Endothelial cell (in vitro differentiated cells): ENCODE data around the gene TANK. TPM values are rescaled to one million over a fixed set of nuclear protein-coding genes. Genes with fewer than 3 reads are reported as not detected.

Experiments
- DNase-seq: peaks from one replicate; pipeline ENCODE4 v3.0.0; 2021; ENCODE audit warnings: low spot score
- H3K27ac Mint-ChIP-seq: one replicate; pipeline ENCODE4 v1.8.0; 2021; ENCODE audit warnings: mixed read lengths, inconsistent platforms; ENCODE audit not compliant: unreplicated experiment
- H3K27me3 Mint-ChIP-seq: one replicate; pipeline ENCODE4 v1.8.0; 2021; ENCODE audit warnings: mild to moderate bottlenecking, moderate library complexity, mixed read lengths, inconsistent platforms; ENCODE audit not compliant: unreplicated experiment
- H3K36me3 Mint-ChIP-seq: one replicate; pipeline ENCODE4 v1.8.0; 2021; ENCODE audit warnings: mild to moderate bottlenecking, low read depth, mixed read lengths, inconsistent platforms; ENCODE audit not compliant: unreplicated experiment
- H3K4me1 Mint-ChIP-seq: one replicate; pipeline ENCODE4 v1.8.0; 2021; ENCODE audit warnings: mild to moderate bottlenecking, mixed read lengths, inconsistent platforms; ENCODE audit not compliant: unreplicated experiment
- H3K4me3 Mint-ChIP-seq: one replicate; pipeline ENCODE4 v1.8.0; 2021; ENCODE audit warnings: mild to moderate bottlenecking, mixed read lengths, inconsistent platforms; ENCODE audit not compliant: unreplicated experiment
- H3K9me3 Mint-ChIP-seq: one replicate; pipeline ENCODE4 v1.8.0; 2021; ENCODE audit warnings: mixed read lengths, inconsistent platforms; ENCODE audit not compliant: unreplicated experiment
- total RNA-seq: library from RNA; stranded (reverse); fragmentation: NEBNext Ultra II Directional; extraction: Animal tissue kit (Norgen Biotek cat#: 25700); gene quantifications from one replicate; pipeline ENCODE4 v1.2.1, GENCODE V29; 2021; ENCODE audit not compliant: unreplicated experiment
- TF ChIP-seq, protein P1 (sequence below): fragments of 200-600 bp; sonication (generic); IDR thresholded peaks from one replicate; pipeline ENCODE4 v1.5.0; 2021; ENCODE audit warnings: antibody characterized with exemption; ENCODE audit not compliant: unreplicated experiment

The TANK gene
- total RNA-seq, 1 donor from 2014 or later: 40.8 TPM

DNA sequence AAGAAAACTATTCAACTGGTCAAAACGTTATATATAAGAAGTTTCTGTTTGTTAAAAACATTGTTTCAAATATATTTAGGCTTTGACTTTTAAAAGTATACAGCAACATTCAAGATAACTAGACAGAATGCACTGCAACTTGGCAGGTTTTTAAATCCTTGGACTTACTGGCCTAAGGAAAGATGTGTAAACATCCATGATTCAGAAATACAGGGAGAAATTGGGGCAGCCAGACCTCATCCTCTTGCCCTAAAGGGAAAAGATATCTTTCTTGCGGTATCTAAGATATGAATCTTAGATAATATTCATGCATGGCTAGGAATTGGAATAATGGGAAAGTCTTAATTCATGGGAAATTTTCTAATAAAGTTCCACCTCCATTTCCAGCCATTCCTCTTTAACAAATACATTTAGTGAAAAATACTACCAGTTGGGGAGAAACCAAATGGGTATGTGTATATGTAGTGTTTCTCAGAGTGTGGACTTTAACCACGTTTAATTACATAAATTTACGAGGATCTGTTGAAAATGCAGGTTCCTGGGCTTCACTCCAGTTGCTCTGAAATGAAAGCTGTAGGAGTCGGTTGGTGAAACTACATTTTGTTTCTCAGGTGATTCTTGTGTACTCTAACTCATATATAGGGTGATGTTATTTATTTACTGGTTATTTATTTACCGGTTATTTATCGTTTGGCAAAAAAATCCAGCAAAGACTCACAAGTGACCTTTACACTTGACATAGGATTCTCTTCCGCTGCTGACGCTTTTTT lies 587 bp upstream of the TANK start:
- no peaks in the 10 kb centered on the region for H3K36me3 Mint-ChIP-seq

DNA sequence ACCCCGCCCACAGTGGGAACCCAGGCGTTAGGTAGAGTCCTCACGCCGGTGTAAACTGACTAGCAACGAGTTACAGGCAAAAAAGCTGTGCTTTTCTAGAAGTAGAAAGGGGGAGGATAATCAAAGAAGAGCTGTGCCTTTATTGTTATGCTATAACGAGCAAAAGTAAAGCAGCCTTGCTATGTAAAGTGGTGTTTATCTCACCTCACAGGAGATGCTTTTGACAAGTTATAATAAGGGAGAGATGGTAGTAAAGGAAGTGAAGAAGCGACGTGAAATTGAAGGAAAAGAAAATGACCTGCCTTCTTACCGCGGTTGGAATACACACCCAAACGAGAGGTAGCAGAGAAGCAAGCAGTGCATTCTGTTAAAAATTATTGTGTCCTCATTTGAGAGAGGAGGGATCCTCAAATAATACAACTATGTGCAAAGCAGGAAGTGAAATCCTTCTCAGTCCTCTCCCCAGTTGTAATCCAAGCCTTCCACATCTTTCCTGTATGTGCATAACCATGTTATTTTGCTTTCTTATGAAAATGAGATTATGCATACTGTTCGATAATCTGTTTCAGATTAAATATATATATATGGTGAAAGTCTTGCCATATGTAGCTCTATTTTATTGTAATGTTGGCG lies 962 bp downstream of the TANK start:
- DNase-seq: no peak
- peaks cover 24% of the 10 kb centered on the region for H3K4me1 Mint-ChIP-seq
- H3K36me3 Mint-ChIP-seq: no peaks in the 10 kb centered on the region
- peaks cover 10% of the 10 kb centered on the region for H3K27me3 Mint-ChIP-seq
- peak overlapping the region; percentile 100 for H3K4me3 Mint-ChIP-seq
- TF ChIP-seq, protein P1, sequence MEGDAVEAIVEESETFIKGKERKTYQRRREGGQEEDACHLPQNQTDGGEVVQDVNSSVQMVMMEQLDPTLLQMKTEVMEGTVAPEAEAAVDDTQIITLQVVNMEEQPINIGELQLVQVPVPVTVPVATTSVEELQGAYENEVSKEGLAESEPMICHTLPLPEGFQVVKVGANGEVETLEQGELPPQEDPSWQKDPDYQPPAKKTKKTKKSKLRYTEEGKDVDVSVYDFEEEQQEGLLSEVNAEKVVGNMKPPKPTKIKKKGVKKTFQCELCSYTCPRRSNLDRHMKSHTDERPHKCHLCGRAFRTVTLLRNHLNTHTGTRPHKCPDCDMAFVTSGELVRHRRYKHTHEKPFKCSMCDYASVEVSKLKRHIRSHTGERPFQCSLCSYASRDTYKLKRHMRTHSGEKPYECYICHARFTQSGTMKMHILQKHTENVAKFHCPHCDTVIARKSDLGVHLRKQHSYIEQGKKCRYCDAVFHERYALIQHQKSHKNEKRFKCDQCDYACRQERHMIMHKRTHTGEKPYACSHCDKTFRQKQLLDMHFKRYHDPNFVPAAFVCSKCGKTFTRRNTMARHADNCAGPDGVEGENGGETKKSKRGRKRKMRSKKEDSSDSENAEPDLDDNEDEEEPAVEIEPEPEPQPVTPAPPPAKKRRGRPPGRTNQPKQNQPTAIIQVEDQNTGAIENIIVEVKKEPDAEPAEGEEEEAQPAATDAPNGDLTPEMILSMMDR: no peak
- no peaks in the 10 kb centered on the region for H3K9me3 Mint-ChIP-seq
- peak overlapping the region; percentile 100 for H3K27ac Mint-ChIP-seq

More for the DNA sequence above, 587 bp upstream of the TANK start:
- Mint-ChIP-seq H3K9me3 (no peaks in the 10 kb centered on the region), H3K4me1 (peaks cover 24% of the 10 kb centered on the region), H3K27me3 (peaks cover 10% of the 10 kb centered on the region), H3K4me3 (peak overlapping the region; percentile 100), H3K27ac (peak overlapping the region; percentile 100)
- DNase-seq: no peak
- TF ChIP-seq, protein P1: no peak

DNA sequence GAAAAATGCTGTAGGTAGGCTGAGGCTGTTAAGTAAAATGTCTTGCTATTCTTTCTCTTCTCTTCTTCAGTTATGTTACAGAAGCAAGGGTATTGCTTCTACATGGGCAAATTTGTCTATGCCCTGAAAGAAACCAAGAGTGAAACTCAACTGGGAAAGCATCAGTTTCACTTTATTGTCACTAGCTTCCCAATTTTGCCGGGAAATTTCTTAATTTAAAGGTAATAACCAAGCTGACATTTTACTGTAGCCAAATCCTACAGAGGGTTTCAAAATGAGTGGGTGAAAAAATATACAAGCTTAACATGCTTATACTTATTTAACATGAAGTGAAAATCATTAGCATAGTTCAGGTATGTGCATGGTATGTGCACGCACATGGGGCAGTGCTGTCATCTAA lies 3.2 kb downstream of the TANK start:
- no peak for DNase-seq
- peaks cover 24% of the 10 kb centered on the region for H3K4me1 Mint-ChIP-seq
- no peaks in the 10 kb centered on the region for H3K36me3 Mint-ChIP-seq
- peak overlapping the region; percentile 7 for H3K27ac Mint-ChIP-seq
- TF ChIP-seq, protein P1: no peak
- no peak overlapping the region for H3K4me3 Mint-ChIP-seq
- H3K27me3 Mint-ChIP-seq: peaks cover 7% of the 10 kb centered on the region
- H3K9me3 Mint-ChIP-seq: no peaks in the 10 kb centered on the region

DNA sequence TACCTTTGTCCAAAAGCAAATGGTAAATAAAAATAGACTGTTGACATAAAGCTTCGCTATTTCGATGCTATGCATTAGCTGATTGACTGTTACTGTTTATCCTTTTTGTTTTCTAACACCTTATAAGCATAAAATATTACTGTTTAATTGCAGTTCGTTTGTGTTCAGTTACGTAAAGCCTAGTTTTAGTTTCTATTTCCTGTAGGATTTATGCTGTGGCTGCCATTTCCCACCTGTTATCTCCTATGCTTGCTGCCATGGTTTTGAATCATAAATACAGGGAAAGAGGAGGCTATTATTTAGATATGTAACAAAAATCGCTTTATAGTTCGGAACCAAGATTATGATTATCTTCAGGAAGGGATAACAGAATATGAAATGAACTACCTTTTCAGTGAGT lies 3.9 kb downstream of the TANK start:
- Mint-ChIP-seq H3K27ac (no peak overlapping the region), H3K36me3 (no peaks in the 10 kb centered on the region), H3K4me1 (peaks cover 28% of the 10 kb centered on the region), H3K9me3 (no peaks in the 10 kb centered on the region), H3K27me3 (peaks cover 7% of the 10 kb centered on the region), H3K4me3 (no peak overlapping the region)
- TF ChIP-seq, protein P1: no peak
- no peak for DNase-seq

DNA sequence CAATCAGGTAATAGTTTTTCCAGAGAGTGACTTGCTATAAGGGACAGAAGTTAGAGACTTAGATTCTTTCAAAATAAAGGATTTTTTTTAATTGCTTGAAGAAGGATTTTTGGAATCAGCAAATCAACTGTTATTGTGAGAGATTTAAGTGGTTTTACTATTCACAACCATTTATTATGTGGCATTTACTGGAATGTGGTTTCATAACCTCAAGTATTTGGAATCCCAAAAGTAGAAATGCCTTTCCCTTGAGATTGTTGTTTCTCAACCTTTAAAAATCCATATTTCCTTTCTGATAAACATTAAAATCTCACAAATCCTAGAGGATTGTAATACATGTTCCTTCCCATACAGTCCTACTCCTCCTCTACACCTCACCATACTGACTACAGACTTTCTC lies 5.0 kb downstream of the TANK start:
- H3K27me3 Mint-ChIP-seq: peaks cover 3% of the 10 kb centered on the region
- peaks cover 34% of the 10 kb centered on the region for H3K4me1 Mint-ChIP-seq
- no peak overlapping the region for H3K27ac Mint-ChIP-seq
- TF ChIP-seq, protein P1: no peak
- DNase-seq: no peak
- no peak overlapping the region for H3K4me3 Mint-ChIP-seq
- H3K9me3 Mint-ChIP-seq: no peaks in the 10 kb centered on the region
- H3K36me3 Mint-ChIP-seq: no peaks in the 10 kb centered on the region
